Liver (tissue), 9 donors: ENCODE measurements around the gene ZNF652. TPM values are rescaled to one million over a fixed set of nuclear protein-coding genes. Genes with fewer than 3 reads are reported as not detected.

Source experiments
- DNase-seq: peaks from one replicate; pipeline ENCODE4 v3.0.0-alpha.2; 2017; ENCODE audit warnings: low spot score
- H3K27ac ChIP-seq, 2 donors: one replicate each; pipeline ENCODE4 v1.7.0; 2013; ENCODE audit warnings: inconsistent platforms in 2 of 2, low read length in 2 of 2, control low read depth in 1 of 2, low read depth in 1 of 2, mild to moderate bottlenecking in 1 of 2
- H3K27me3 ChIP-seq, 4 donors: one replicate each; pipeline versions ENCODE4 v1.6.1 to v1.7.0; 2013; ENCODE audit warnings: low read length in 3 of 4, inconsistent platforms in 1 of 4, mild to moderate bottlenecking in 1 of 4, moderate library complexity in 1 of 4; ENCODE audit not compliant: control insufficient read depth in 4 of 4, insufficient read depth in 4 of 4
- H3K36me3 ChIP-seq, 4 donors: one replicate each; pipeline versions ENCODE4 v1.6.1 to v1.7.0; 2013; ENCODE audit warnings: low read length in 3 of 4, mild to moderate bottlenecking in 3 of 4, low read depth in 1 of 4, moderate library complexity in 1 of 4; ENCODE audit not compliant: control insufficient read depth in 4 of 4, insufficient read depth in 3 of 4
- H3K4me1 ChIP-seq, 4 donors: one replicate each; pipeline versions ENCODE4 v1.6.1 to v1.7.0; 2013; ENCODE audit warnings: low read length in 3 of 4, mild to moderate bottlenecking in 3 of 4, moderate library complexity in 1 of 4; ENCODE audit not compliant: control insufficient read depth in 4 of 4, insufficient read depth in 4 of 4
- H3K4me3 ChIP-seq, 3 donors: one replicate each; pipeline versions ENCODE4 v1.6.1 to v1.7.0; 2013; ENCODE audit warnings: low read length in 3 of 3, control low read depth in 1 of 3, low read depth in 1 of 3, mild to moderate bottlenecking in 1 of 3
- H3K9ac ChIP-seq, 2 donors: one replicate each; pipeline ENCODE4 v1.7.0; 2013; ENCODE audit warnings: low read length in 2 of 2, mild to moderate bottlenecking in 2 of 2, moderate library complexity in 2 of 2, control low read depth in 1 of 2, low read depth in 1 of 2
- H3K9me3 ChIP-seq, 4 donors: one replicate each; pipeline versions ENCODE4 v1.6.1 to v1.7.0; 2013; ENCODE audit warnings: low read length in 3 of 4; ENCODE audit not compliant: control insufficient read depth in 4 of 4
- EGR1 ChIP-seq, 2 donors: IDR thresholded peaks; 2 replicates each; pipeline ENCODE4 v1.6.1; 2016 to 2018; ENCODE audit warnings: antibody characterized with exemption in 2 of 2, low read depth in 2 of 2
- FOXA2 ChIP-seq: IDR thresholded peaks from 2 replicates; pipeline ENCODE4 v1.6.1; 2016; ENCODE audit warnings: antibody characterized with exemption
- GABPA ChIP-seq, 2 donors: IDR thresholded peaks in 1 of 2; conservative IDR thresholded peaks in 1 of 2; 2 replicates each; pipeline ENCODE4 v1.6.1; 2016; ENCODE audit warnings: antibody characterized with exemption in 2 of 2, mild to moderate bottlenecking in 1 of 2, moderate library complexity in 1 of 2
- HNF4A ChIP-seq, 2 donors: conservative IDR thresholded peaks; 2 replicates each; pipeline ENCODE4 v1.6.1; 2016; ENCODE audit warnings: antibody characterized with exemption in 2 of 2, mild to moderate bottlenecking in 2 of 2
- MAX ChIP-seq: IDR thresholded peaks from 2 replicates; pipeline ENCODE4 v1.6.1; 2016; ENCODE audit warnings: antibody characterized with exemption
- NR2F2 ChIP-seq: IDR thresholded peaks from 2 replicates; pipeline ENCODE4 v1.6.1; 2016; ENCODE audit warnings: antibody characterized with exemption
- REST ChIP-seq: IDR thresholded peaks from 2 replicates; pipeline ENCODE4 v1.6.1; 2016; ENCODE audit warnings: antibody characterized with exemption, mild to moderate bottlenecking
- RXRA ChIP-seq, 2 donors: IDR thresholded peaks; 2 replicates each; pipeline ENCODE4 v1.6.1; 2017 to 2018; ENCODE audit warnings: antibody characterized with exemption in 2 of 2, mild to moderate bottlenecking in 1 of 2
- TAF1 ChIP-seq: conservative IDR thresholded peaks from 2 replicates; pipeline ENCODE4 v1.6.1; 2016; ENCODE audit warnings: antibody characterized with exemption, mild to moderate bottlenecking
- YY1 ChIP-seq: IDR thresholded peaks from 2 replicates; pipeline ENCODE4 v1.6.1; 2016; ENCODE audit warnings: antibody characterized with exemption, mild to moderate bottlenecking
- ZBTB33 ChIP-seq: IDR thresholded peaks from 2 replicates; pipeline ENCODE4 v1.6.1; 2016; ENCODE audit warnings: antibody characterized with exemption
- WGBS: extraction: QIAGEN DNeasy Blood & Tissue Kit; methylation state at CpG from one replicate; pipeline ENCODE4 v1.1.7; 2013; 5-methylcytosine and 5-hydroxymethylcytosine counted together
- polyA plus RNA-seq, 2 donors: library from polyadenylated mRNA; stranded (reverse) in 1 of 2; unstranded in 1 of 2; fragments of 200-250 nt in 1 of 2; fragments of >200 nt in 1 of 2; fragmentation: Nextera tagmentation in 1 of 2; extraction: Ambion mirVana in 1 of 2; gene quantifications; one replicate each; pipeline versions ENCODE4 v1.2.1 to v1.2.3, GENCODE V29; 2013 to 2015
- total RNA-seq, 2 donors: library from RNA; depleted of rRNA; stranded (reverse); fragments of >200 nt; gene quantifications; one replicate each; pipeline ENCODE4 v1.2.3, GENCODE V29; 2014
- TF ChIP-seq, protein P1 (sequence below): fragments of 150-350 bp; IDR thresholded peaks from 2 replicates; pipeline ENCODE4 v1.5.1; 2017; ENCODE audit warnings: improper control_type of control experiment, low read depth, low read length; ENCODE audit not compliant: missing input control
- donor health status: healthy.
- donor health status: healthy.
- donor health status: healthy.
- donor health status: healthy.
- donor health status: healthy.

ZNF652 gene
- total and polyA plus RNA-seq, 4 donors, result 5.3 to 23.1 (median 17.5) TPM

GRCh38 chr17:49399995-49400394 is 37.9 kb upstream of the ZNF652 start:
- Histone ChIP-seq H3K4me3 (no peak overlapping the region), H3K9me3 (no peaks in the 10 kb centered on the region), H3K9ac (no peak overlapping the region), H3K4me1 (no peaks in the 10 kb centered on the region), H3K36me3 (peaks cover 0 to 17% (median 9%) of the 10 kb centered on the region in 4 donors), H3K27ac (no peak overlapping the region), H3K27me3 (no peaks in the 10 kb centered on the region)
- WGBS, result 78% methylated on average over 3 of the region's 3 CpGs
- TF ChIP-seq ZBTB33 (no peak), TAF1 (no peak), MAX (no peak), REST (no peak)
- TF ChIP-seq, protein P1, sequence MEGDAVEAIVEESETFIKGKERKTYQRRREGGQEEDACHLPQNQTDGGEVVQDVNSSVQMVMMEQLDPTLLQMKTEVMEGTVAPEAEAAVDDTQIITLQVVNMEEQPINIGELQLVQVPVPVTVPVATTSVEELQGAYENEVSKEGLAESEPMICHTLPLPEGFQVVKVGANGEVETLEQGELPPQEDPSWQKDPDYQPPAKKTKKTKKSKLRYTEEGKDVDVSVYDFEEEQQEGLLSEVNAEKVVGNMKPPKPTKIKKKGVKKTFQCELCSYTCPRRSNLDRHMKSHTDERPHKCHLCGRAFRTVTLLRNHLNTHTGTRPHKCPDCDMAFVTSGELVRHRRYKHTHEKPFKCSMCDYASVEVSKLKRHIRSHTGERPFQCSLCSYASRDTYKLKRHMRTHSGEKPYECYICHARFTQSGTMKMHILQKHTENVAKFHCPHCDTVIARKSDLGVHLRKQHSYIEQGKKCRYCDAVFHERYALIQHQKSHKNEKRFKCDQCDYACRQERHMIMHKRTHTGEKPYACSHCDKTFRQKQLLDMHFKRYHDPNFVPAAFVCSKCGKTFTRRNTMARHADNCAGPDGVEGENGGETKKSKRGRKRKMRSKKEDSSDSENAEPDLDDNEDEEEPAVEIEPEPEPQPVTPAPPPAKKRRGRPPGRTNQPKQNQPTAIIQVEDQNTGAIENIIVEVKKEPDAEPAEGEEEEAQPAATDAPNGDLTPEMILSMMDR, result no peak
- DNase-seq, result no peak

DNA sequence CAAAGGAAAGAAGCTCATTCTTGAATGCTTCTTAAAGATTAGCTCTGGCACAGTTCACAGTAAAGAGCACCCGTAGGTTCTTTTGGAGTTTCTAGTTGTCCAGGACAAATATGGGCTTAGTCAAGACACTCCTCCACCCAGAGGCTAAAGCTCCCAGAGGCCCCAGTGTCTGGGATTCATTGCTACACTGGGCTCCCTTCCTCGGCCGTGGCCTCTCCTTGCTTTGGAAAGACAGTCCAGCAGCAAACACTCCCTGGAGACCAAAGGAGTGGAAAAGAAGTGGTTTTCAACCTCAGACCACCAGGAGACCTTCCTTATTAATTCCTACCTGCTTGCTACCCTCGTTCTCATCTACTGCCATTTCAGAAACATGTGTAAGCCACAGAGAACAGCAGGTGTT is 35.5 kb upstream of the ZNF652 start:
- peaks cover 0 to 3% (median 1%) of the 10 kb centered on the region in 4 donors for H3K4me1 ChIP-seq
- no peak overlapping the region for H3K9ac ChIP-seq
- H3K27me3 ChIP-seq, result no peaks in the 10 kb centered on the region
- no peaks in the 10 kb centered on the region for H3K9me3 ChIP-seq
- no peak overlapping the region for H3K27ac ChIP-seq
- no peak for DNase-seq
- H3K4me3 ChIP-seq, result no peak overlapping the region
- TF ChIP-seq FOXA2, result no peak
- no peak for TF ChIP-seq TAF1
- TF ChIP-seq HNF4A (conservative IDR thresholded peaks at IDR 0.05), result no peak
- no peak for TF ChIP-seq GABPA (IDR thresholded peaks at IDR 0.05 in 1 of 2, conservative IDR thresholded peaks at IDR 0.05 in 1 of 2)
- TF ChIP-seq EGR1 (IDR thresholded peaks at IDR 0.05; ENCODE audit: low read depth in 2 of 2), result no peak
- TF ChIP-seq REST, result no peak
- TF ChIP-seq RXRA (IDR thresholded peaks at IDR 0.05), result no peak
- TF ChIP-seq, protein P1, result no peak
- TF ChIP-seq ZBTB33, result no peak
- no peak for TF ChIP-seq YY1
- no peak for TF ChIP-seq NR2F2
- TF ChIP-seq MAX, result no peak
- 67% methylated on average over 4 of the region's 4 CpGs for WGBS
- peaks cover 0 to 2% (median under 1%) of the 10 kb centered on the region in 4 donors for H3K36me3 ChIP-seq
